ENCODE results near the gene ACSF3. TPM values are rescaled to one million over a fixed set of nuclear protein-coding genes. Genes with fewer than 3 reads are reported as not detected.

The ACSF3 gene
- total RNA-seq, 2 donors from 2014 or later: 34.8 to 35.5 TPM

DNA sequence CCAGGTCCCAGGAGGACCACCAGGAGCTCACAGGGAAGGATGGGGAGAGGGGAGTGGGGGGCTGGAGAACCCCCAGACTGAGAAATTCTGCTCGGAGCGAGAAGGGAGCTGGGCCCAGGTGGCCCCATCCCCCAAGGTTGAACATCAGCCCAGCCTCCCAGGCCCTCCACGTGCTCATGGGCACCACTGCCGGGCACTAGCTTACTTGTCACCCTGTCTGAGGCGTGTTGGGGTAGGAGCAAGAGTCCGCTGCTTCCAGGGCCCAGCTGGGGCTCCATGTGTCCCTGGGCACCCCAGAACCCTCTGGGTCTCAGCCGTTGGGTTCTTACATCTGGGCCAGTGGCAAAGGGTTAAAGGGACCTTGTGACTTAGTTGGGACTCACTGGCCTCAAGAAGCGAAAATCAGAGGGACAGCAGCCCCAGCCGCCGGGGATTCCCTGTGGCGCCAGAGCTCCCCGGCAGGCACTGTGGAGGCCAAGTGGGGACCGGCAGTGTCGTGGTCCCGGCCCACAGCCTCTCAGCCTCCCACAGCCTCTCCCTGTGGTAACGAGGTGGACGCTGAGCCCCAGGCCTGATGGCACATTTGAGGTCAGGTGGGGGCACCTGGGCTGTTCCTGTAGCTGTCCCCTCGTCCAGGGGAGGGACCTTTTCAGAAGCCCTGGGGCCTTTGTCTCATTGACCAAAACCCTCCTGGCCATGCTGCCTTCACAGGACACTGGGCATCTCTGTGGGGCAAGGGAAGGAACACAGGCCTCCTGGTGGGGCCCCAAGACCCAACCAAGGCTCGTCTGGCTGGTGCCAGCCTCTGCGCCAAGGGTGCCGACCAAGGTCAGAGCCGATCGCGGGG, 44.2 kb downstream of the ACSF3 start:
- Histone ChIP-seq H3K27ac (ENCODE audit: low read depth, low read length) (no peak overlapping the region), H3K4me3 (ENCODE audit: low read length) (no peak overlapping the region), H3K36me3 (ENCODE audit: control insufficient read depth, insufficient read depth, low read length) (peaks cover 20% of the 10 kb centered on the region), H3K9me3 (ENCODE audit: control insufficient read depth, low read length) (no peaks in the 10 kb centered on the region), H3K27me3 (ENCODE audit: control insufficient read depth, insufficient read depth, low read length, poor library complexity, severe bottlenecking) (no peaks in the 10 kb centered on the region), H3K9ac (ENCODE audit: extremely low read depth, low read length, poor library complexity, severe bottlenecking) (no peak overlapping the region), H3K4me1 (ENCODE audit: control insufficient read depth, insufficient read depth, low read length) (no peaks in the 10 kb centered on the region)
- Mint-ChIP-seq H3K27ac (no peak overlapping the region), H3K4me3 (no peak overlapping the region), H3K9me3 (no peaks in the 10 kb centered on the region), H3K36me3 (ENCODE audit: low read depth) (peaks cover 34% of the 10 kb centered on the region), H3K4me1 (peaks cover 13% of the 10 kb centered on the region), H3K27me3 (ENCODE audit: insufficient read depth) (no peaks in the 10 kb centered on the region)
- TF ChIP-seq, protein P1, sequence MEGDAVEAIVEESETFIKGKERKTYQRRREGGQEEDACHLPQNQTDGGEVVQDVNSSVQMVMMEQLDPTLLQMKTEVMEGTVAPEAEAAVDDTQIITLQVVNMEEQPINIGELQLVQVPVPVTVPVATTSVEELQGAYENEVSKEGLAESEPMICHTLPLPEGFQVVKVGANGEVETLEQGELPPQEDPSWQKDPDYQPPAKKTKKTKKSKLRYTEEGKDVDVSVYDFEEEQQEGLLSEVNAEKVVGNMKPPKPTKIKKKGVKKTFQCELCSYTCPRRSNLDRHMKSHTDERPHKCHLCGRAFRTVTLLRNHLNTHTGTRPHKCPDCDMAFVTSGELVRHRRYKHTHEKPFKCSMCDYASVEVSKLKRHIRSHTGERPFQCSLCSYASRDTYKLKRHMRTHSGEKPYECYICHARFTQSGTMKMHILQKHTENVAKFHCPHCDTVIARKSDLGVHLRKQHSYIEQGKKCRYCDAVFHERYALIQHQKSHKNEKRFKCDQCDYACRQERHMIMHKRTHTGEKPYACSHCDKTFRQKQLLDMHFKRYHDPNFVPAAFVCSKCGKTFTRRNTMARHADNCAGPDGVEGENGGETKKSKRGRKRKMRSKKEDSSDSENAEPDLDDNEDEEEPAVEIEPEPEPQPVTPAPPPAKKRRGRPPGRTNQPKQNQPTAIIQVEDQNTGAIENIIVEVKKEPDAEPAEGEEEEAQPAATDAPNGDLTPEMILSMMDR (conservative IDR thresholded peaks at IDR 0.05): no peak
- no peak for DNase-seq
- 94 to 100% methylated on average over 9 to 24 of the region's 24 CpGs for WGBS, 2 experiments (ENCODE audit: insufficient coverage in 1 of 2, insufficient read length in 1 of 2)

DNA sequence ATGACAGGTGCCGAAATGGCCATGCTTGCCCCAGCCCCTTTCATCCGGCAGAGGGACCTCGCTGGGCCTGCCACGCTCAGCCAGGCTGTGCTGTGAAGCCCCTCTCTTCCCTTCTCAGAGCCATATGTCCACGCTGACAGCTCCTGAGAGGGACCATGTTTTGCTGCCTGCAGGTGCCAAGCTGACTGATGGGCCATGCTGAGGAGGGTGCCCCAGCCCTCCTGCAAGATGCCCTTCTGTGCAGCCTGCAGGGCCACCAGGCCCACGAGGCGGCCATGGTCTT, 44.8 kb downstream of the ACSF3 start:
- Histone ChIP-seq H3K36me3 (ENCODE audit: control insufficient read depth, insufficient read depth, low read length) (peaks cover 17% of the 10 kb centered on the region), H3K27ac (ENCODE audit: low read depth, low read length) (no peak overlapping the region), H3K4me1 (ENCODE audit: control insufficient read depth, insufficient read depth, low read length) (no peaks in the 10 kb centered on the region), H3K4me3 (ENCODE audit: low read length) (no peak overlapping the region), H3K9ac (ENCODE audit: extremely low read depth, low read length, poor library complexity, severe bottlenecking) (no peak overlapping the region), H3K9me3 (ENCODE audit: control insufficient read depth, low read length) (no peaks in the 10 kb centered on the region), H3K27me3 (ENCODE audit: control insufficient read depth, insufficient read depth, low read length, poor library complexity, severe bottlenecking) (no peaks in the 10 kb centered on the region)
- DNase-seq: no peak
- H3K27me3 Mint-ChIP-seq (ENCODE audit: insufficient read depth): no peaks in the 10 kb centered on the region
- peaks cover 13% of the 10 kb centered on the region for H3K4me1 Mint-ChIP-seq
- H3K9me3 Mint-ChIP-seq: no peaks in the 10 kb centered on the region
- WGBS, 2 experiments (ENCODE audit: insufficient coverage in 1 of 2, insufficient read length in 1 of 2): 92 to 97% methylated on average over 5 to 7 of the region's 7 CpGs
- TF ChIP-seq, protein P1 (conservative IDR thresholded peaks at IDR 0.05): no peak
- peaks cover 33% of the 10 kb centered on the region for H3K36me3 Mint-ChIP-seq (ENCODE audit: low read depth)
- H3K27ac Mint-ChIP-seq: no peak overlapping the region
- H3K4me3 Mint-ChIP-seq: no peak overlapping the region

DNA sequence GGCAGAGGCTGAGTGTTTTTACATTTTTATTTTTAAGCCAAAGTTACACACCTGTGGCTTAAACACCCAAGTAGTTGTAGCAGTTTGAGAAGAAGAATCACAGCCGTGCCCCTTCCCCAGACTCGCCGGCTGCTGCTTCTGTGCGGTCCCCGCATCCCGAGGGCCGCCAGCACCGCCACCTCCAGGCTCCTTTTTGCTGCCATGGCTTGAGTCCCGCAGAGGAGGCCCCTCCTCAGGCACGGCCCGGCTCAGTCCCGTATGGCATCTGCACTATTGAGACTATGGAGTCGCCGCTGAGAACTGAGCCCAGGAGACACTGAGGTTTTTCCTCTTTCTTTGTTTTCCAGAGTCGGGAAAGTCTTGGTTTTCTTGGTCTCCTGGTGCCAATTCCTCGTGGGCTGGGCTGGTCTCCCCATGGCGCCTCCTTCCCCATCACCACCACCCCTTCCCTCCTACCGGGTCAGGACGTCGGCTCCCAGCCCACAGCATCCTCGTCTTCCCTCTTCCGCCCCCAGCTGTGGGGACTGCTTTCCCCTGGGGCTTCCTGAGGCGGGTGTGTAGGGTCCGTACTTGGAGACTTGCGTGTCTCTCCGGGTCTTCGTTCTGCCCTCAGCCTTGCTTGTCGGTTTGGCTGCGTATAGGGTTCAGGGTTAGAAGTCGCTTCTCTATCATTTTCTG, 45.3 kb downstream of the ACSF3 start:
- Mint-ChIP-seq H3K4me3 (no peak overlapping the region), H3K27ac (no peak overlapping the region), H3K4me1 (peaks cover 13% of the 10 kb centered on the region), H3K9me3 (no peaks in the 10 kb centered on the region), H3K27me3 (ENCODE audit: insufficient read depth) (no peaks in the 10 kb centered on the region), H3K36me3 (ENCODE audit: low read depth) (peaks cover 27% of the 10 kb centered on the region)
- DNase-seq: no peak
- TF ChIP-seq, protein P1 (conservative IDR thresholded peaks at IDR 0.05): no peak
- Histone ChIP-seq H3K27me3 (ENCODE audit: control insufficient read depth, insufficient read depth, low read length, poor library complexity, severe bottlenecking) (no peaks in the 10 kb centered on the region), H3K4me3 (ENCODE audit: low read length) (no peak overlapping the region), H3K27ac (ENCODE audit: low read depth, low read length) (no peak overlapping the region), H3K9me3 (ENCODE audit: control insufficient read depth, low read length) (no peaks in the 10 kb centered on the region), H3K36me3 (ENCODE audit: control insufficient read depth, insufficient read depth, low read length) (peaks cover 14% of the 10 kb centered on the region), H3K4me1 (ENCODE audit: control insufficient read depth, insufficient read depth, low read length) (no peaks in the 10 kb centered on the region), H3K9ac (ENCODE audit: extremely low read depth, low read length, poor library complexity, severe bottlenecking) (no peak overlapping the region)
- 90 to 91% methylated on average over 28 to 30 of the region's 30 CpGs for WGBS, 2 experiments (ENCODE audit: insufficient coverage in 1 of 2, insufficient read length in 1 of 2)
